Measurements from ENCODE around the gene UNC93A.
"Not testable (repeated sequence)": the region's sequence is repeated elsewhere in the genome, so short reads cannot be mapped to it uniquely, and the experiment has no call there.

The UNC93A gene

GRCh38 chr6:167294651-167295494 lies 3.8 kb downstream of the UNC93A start:
- no peak for DNase-seq

GRCh38 chr6:167295495-167296292 lies 4.6 kb downstream of the UNC93A start:
- DNase-seq: no peak

- DNase-seq: no peak
Observed at GRCh38 chr6:167296293-167296690, 5.2 kb downstream of the UNC93A start.

- no peak for DNase-seq
Observed at GRCh38 chr6:167296902-167297301, 5.8 kb downstream of the UNC93A start.

DNA sequence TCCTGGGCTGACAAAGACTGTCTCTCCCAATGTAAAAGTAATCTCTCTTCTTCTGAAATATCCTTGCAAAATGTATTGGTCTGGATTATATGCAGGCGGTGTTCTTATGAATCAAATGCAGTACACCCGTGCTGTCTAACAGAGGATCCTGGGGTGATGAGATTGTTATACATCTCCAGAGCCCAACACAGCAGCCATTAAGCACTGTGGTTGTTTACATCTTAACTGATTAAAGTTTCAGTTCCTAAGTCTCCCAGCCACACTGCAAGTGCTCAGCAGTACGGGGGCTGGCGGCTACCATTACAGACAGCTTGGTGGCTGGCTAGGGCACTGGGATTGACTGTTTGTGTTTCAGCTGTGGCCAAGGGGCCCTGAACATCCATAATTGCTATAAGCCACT lies 7.0 kb downstream of the UNC93A start:
- DNase-seq: no peak

DNA sequence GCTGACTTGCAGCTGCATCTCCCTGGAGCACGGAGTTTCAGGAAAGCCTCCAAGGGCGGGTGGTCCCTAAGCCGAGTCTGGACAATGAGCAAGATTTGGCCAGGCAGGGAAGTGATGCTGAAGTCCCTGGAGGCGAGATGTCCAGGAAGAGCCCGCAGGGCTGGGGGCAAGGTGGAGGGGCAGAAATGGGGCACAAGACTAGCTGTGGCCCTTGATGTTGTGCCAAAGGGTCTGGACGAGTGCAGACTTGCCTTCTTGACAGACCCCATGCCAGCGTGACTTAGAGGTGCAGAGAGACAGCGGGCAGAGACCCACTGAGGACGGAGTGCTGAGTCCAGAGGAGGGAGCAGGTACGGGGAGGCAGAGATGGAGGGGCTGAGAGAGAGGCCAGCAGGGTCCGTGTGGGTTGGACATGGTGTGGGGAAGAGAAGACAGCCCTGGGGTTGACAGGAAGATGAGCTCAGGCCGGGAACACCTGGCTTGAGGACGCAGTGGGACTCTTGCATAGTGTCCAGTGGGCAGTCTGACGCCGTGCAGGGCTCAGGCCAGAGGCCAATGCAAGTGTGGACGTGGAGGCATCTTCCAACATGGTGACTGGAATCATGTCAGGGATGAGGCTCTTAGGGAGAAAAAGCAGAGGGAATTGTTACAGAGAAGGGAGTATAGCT lies 8.7 kb downstream of the UNC93A start:
- DNase-seq: no peak

DNA sequence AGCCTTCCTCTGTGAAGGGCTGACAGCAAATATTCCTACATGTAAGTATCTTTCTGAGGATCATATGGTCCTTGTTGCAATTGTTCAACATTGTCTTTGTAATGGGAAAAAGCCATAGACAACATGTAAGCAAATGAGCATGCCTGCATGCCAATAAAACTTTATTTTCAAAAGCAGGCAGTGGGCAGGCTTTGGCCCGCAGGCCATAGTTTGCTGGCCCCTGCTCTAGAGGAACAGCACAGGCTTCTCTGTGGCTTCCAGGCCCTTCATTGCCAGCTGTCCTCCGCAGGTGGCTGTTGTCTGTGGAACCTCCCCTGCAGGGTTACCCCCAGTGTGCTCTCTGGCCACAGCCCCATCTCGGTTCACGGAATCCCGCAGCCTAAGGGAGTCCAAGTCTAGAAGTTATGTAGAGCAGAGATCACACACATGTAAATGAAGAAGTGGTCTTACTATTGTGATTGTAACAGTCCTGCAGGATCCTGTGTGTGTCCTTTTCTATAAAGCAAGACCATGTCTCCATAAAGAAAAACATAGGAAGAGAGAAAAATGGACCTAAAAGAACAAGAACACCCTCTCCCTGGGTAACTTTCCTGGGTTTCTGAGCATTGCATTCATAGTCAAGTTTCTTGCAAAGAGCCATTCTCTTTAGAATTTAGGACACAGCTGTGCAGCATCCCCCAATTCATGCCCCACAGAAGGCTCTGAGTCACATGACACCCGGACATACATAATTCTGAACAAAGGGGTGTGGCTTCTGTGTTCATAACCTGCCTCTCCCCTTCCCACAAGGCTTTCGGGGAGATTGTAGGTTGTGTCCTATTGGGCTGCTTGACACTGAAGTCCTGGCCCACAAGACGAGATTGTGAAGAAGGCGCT lies 10.0 kb downstream of the UNC93A start:
- no peak for DNase-seq

DNA sequence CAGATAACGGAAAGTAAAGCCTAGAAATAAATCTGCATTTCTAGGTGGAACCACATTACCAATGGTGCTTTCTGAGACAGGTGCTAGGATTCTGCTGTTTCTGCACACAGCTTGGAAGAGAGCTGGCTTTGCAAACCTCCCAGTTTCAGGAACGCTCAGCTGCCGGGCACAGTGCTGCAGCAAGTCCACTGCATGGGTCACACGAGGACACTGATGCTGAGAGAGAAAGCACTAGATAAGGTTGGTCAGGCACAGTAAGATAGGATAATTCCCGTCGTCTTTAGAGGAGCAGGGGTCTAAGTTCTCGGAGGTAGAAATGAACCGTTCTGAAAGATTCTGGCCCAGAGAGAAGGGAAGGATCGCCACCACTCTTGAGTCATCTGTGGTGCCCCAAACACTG lies 11.0 kb downstream of the UNC93A start:
- no peak for DNase-seq

GRCh38 chr6:167302796-167303195 lies 11.7 kb downstream of the UNC93A start:
- DNase-seq: no peak

GRCh38 chr6:167303675-167304625 lies 12.8 kb downstream of the UNC93A start:
- no peak for DNase-seq

- no peak for DNase-seq
Observed at GRCh38 chr6:167304912-167305311, 13.8 kb downstream of the UNC93A start.

- no peak for DNase-seq
Observed at GRCh38 chr6:167305796-167306195, 14.7 kb downstream of the UNC93A start.

- DNase-seq: no peak
Observed at GRCh38 chr6:167306401-167306998, 15.4 kb downstream of the UNC93A start.

GRCh38 chr6:167307342-167307955 lies 16.3 kb downstream of the UNC93A start:
- DNase-seq: no peak

- no peak for DNase-seq
Observed at GRCh38 chr6:167308207-167308606, 17.1 kb downstream of the UNC93A start.

GRCh38 chr6:167309355-167310192 lies 18.5 kb downstream of the UNC93A start:
- DNase-seq: not testable (repeated sequence)

GRCh38 chr6:167311286-167311685 lies 20.2 kb downstream of the UNC93A start:
- DNase-seq: no peak

- not testable (repeated sequence) for DNase-seq
Observed at GRCh38 chr6:167311691-167312090, 20.6 kb downstream of the UNC93A start.

GRCh38 chr6:167314180-167314821 lies 23.2 kb downstream of the UNC93A start:
- DNase-seq: no peak
